D341Med (cell line): ENCODE data around the gene SAV1.
"Not testable (repeated sequence)": the region's sequence is repeated elsewhere in the genome, so short reads cannot be mapped to it uniquely, and the experiment has no call there.

Experiments
- DNase-seq: peaks from one replicate; pipeline ENCODE4 v3.0.0; 2012; ENCODE audit warnings: low spot score

Gene SAV1

DNA sequence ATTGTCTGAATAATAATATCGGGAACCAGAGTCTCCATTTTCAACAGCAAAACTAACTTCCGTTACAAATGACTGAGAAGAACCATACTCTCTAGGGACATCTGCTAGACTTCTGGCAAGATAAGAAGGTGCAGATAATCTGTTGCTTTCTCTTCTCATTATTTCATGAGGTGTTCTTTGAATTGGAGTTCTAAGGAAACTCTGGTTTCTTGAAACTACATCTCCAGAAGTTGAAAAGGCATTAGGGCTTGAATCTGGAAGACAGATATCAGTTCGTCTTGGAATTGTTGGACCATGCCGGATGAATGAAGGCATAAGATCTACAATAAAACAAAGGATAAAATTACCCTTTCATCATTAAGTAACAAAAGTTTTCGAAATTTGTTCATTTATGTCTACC is 2.8 kb downstream of the SAV1 start:
- DNase-seq = not testable (repeated sequence)

DNA sequence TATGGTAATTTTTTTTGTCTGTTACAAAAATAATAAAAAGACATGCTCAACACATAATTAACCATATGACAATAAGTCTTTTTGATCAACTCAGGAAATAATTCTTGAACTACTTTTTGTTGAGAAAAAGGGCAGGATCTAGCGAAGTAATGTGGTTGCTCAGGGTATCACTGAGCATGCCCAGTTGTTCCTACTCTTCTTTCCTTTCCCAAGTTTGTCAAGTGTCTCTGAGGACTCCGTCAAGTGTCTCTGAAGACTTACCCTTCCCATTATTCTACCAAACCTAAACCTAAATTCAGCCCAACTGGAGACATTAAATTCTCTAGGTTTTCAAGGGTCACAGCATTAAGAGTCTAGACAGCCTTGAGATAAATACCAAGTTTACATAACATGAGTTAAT is 3.5 kb downstream of the SAV1 start:
- not testable (repeated sequence) for DNase-seq

DNA sequence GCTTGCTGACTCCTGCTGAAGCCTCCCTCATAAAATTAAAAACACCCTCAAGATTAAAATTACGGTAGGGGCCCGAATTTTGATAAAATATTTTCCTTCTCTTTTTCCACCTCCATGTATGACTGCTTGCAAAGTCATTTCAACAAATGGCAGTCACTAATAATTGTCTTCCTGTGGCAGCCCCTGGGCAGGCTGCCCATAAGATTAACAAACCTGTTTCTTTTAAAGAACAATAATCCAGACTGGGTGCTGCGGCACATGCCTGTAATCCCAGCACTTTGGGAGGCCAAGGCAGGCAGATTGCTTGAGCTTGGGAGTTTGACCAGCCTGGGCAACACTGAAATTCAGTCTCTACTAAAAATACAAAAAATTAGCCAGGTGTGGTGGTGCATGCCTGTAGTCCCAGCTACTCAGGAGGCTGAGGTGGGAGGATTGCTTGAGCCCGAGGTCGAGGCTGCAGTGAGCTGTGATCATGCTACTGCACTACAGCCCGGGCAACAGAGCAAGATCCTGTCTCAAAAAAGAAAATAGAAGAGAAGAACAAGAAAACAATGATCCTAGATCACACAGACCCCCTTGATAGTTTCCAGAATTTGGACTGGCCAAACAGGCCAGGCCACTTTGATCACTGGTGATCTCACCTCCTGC is 8.7 kb downstream of the SAV1 start:
- peak; percentile 50 for DNase-seq

DNA sequence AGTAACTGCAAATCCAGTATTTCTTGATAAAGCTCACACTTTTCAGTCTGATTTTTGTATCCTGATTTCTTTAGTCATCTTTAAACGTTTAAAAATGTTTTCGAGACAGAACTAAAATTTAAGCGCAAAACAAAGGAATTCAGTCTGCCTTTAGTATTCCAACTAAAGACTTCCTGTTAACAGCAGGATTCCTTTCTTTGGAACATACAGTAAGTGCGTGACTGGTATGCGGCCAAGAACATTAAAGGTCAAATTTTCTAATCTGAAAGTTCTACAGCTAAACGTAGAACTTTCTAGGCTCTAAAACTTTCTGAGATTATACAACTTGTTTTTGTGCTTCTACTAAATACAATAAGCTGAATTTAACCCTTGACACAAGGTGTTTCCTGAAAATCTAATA is 9.9 kb downstream of the SAV1 start:
- no peak for DNase-seq

DNA sequence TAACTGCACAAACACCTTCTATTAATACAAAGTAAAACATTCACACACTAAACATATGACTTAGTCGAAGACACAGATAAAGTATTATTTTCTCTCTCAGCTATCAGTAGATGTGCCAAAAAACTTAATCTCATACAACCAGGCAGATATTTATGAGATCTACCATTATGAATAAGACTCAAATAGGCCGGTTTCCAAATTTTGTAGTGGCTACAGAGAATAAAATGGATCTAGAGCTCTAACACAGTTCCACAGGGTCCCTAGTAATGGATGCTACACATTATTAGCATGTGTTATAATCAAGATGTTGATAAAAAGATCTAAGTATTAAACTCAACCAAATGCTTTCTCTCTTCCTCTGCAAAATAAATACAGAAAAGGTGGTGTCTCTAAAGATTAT is 10.4 kb downstream of the SAV1 start:
- DNase-seq = no peak

DNA sequence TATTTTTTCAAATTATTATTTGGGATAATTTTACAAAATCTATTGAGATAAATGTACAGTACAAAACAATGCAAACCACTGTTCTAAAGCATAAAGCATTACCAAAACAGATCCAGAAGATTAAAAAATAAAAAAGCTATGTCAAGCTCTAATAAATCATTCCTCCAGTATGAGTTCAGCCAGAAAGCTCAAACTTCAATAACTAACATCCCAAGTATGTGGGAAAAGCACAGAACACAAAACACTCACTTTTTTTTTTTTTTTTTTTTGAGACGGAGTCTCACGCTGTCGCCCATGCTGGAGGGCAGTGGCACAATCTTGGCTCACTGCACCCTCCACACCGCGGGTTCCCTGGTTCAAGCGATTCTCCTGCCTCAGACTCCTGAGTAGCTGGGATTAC is 11.3 kb downstream of the SAV1 start:
- no peak for DNase-seq

DNA sequence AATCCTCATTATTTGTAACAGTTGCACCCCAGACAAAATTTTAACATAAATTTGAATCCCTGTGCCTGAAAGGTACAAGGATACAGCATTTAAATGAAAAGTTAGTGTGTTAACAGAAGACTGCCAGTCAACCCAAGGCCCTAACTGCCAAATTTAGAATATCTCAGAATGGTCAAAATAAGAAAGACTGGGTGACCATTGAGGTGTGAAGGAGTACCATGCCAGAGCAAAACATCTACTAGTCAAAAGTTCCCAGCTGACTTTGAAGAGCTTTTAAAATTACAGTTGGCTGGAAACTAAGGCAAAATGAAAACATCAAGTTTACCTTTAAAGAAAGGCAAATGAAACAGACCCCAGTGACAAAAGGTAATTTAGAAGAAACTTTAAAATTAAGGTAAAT is 18.4 kb downstream of the SAV1 start:
- DNase-seq = no peak

DNA sequence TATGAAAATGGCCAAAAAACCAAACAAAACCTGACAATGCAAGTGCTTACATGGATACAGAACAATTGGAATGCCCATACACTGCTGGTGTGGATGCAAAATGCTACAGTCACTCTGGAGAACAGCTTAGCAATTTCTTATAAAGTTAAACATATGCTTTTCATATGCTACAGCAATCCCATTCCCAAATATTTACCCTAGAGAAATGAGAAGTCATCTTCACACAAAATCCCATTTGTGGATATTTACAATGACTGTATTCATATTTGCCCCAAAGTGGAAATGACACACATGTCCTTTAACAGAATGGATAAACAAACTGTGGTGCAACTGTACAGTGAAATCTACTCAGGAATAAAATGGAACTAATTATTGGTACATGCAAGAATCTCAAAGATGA is 20.4 kb downstream of the SAV1 start:
- DNase-seq = no peak

DNA sequence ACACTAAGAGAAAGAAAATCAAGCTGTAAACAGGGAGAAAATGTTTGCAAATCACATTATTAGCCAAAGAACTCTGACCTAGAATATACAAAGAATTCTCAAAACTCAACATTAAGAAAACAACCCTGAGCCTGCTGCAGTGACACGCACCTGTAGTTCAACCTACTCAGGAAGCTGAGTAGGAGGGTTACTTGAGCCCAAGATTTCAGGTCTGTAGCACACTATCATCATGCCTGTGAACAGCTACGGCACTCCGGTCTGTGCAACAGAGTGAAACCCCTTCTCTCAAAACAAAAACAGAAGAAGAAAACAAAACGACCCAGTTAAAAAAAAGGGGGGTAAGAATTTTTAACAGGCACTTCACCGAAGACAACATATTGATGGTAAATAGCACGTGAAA is 20.8 kb downstream of the SAV1 start:
- DNase-seq = no peak

DNA sequence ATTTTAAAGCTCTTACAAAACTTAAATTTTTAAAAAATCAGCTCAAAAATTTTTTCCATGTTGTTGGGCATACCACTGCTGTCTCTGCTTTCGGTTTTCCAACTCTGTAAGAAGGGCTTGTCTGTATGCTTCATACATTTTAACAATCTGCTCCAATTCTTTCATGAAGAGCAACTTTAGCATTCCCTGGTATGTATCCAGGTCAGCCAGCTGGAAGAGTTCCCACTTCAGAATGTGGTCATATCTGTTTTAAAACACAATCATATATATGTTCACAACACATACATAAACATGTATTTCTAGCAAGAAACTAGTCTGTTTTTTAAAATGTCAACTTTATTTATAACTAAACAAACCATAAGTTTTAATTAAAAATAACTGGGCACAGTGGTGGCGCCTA is 33.0 kb downstream of the SAV1 start:
- no peak for DNase-seq

DNA sequence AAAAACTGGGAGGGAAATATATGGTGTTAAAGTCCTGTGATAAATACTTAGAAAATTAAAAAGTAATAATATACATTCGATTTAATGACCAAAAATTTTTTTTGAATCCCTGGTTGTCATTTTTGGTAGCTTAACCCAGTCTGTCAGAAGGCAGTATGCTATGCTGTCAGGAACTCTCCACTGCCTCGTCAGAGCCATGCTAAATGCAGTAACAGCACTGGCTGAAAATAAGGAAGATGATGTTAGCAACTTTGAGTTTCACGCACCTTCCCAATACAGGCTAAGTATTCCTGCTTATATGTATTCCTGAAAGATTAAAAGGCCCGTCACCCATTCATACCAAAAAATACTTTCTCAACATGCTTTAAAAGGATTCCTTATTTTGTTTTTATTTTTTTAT is 34.2 kb downstream of the SAV1 start:
- DNase-seq = no peak

DNA sequence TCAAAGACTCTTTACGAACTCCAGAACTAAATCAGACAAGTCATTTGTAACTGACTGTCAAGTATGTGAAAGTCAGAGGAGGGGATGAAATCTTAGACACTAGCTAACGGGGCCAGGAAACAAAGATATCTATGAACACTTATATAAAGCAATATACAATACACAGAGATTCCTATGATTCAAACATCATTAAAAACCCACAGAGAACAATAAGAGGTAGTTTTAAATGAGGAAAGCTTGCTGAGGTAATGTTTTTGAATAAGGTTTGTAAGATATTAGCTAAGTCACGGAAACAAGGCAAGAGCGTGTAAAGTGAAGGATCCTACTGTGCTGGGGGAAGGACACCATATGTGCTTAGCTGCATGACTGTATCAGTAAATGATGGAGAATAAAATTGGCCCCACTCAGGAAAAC is 36.7 kb downstream of the SAV1 start:
- DNase-seq = no peak

DNA sequence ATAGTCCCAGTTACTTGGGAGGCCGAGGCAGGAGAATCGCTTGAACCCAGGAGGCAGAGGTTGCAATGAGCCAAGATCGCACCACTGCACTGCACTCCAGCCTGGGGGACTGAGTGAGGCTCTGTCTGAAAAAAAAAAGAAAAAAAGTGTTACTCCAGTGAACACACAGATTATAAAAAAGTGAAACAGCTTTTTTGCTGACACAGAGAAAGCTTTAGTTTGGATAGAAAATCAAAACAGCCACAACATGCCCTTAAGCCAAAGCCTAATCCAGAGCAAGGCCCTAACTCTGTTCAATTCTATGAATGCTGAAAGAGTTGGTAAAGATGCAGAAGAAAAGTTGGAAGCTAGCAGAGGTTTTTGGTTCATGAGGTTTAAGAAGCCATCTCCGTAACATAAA is 43.2 kb downstream of the SAV1 start:
- DNase-seq = not testable (repeated sequence)

DNA sequence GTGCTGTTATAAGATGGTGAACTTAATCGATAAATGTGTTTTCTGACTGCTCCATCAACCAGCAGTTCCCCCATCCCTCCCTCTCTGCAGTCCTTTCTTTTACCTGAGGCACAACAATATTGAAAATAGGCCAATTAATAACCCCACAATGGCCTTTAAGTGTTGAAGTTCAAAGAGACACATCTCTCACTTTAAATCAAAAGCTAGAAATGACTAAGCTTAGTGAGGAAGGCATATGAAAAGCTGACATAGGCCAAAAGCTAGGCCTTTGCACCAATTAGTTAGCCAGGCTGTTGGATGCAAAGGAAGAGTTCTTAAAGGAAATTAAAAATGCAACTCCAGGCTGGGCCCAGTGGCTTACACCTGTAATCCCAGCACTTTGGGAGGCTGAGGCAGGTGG is 43.7 kb downstream of the SAV1 start:
- DNase-seq = no peak

DNA sequence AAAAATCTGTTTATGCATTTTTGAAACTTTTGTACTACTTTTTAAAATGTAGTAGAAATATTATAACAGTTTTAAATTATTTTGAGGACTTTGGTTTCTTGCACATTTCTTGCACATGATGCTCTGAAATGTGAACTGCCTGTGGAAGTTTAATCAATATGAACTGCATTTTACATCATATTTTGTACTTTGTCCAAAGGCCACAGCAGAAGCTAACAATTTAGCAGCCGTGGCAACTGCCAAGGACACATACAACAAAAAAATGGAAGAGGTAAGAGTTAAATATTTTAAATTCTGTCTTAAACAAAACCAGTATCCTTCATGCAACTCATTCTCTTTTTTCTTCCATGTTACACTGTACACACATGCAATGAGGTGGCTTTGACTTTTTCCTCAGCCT is 45.1 kb downstream of the SAV1 start:
- no peak for DNase-seq

DNA sequence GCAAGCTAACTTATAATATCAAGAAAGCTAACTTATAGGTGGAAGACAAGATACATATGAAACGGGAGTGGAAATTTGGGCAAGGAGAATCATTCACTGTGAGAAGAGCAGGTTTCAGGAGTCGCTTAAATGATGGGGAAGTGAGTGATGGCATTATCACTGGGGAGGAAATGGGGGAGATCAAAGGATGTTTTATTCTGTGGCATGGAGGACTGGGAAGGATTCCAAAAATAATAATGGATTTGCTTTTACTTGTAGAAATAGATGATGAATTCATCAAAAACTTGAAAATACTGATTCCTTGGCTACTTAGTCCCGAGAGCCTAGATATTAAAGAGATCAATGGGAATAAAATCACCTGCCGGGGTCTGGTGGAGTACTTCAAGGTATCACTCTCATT is 47.8 kb downstream of the SAV1 start:
- no peak for DNase-seq

DNA sequence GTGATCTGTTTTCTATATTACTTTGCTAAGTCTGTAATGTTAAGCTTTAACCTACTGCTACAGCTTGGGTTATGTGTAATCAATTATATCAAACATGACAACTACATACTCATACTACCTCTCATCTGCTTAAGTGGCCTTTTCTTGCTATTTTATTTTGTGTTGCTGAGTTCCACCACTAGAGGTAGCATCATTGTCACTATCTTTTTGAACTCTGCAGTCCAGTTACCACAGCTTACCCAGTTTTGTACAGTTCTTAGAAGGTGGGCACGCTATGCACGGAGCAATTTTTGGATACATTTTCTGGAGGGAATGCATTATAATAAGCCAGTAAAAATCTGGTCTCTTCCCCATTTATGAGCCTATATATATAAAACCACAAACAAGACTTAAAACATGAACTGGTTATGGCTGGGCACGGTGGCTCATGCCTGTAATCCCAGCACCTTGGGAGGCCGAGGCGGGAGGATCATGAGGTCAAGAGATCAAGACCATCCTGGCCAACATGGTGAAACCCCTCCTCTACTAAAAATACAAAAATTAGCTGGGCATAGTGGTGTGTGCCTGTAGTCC is 48.5 kb downstream of the SAV1 start:
- DNase-seq = peak; percentile 52

DNA sequence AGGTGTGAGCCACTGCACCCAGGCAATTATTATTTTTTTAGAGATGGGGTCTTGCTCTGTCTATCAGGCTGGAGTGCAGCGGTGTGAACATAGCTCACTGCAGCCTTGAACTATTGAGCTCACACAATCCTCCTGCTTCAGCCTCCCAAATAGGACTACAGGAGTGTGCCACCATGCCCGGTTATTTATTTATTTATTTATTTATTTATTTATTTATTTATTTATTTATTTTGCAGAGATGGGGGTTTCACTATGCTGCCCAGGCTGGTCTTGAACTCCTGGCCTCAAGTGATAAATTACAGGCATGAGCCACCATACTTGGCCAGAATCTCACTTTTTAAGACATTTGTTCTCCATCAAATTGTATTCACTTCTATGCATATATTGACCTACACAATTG is 51.8 kb downstream of the SAV1 start:
- DNase-seq = no peak

DNA sequence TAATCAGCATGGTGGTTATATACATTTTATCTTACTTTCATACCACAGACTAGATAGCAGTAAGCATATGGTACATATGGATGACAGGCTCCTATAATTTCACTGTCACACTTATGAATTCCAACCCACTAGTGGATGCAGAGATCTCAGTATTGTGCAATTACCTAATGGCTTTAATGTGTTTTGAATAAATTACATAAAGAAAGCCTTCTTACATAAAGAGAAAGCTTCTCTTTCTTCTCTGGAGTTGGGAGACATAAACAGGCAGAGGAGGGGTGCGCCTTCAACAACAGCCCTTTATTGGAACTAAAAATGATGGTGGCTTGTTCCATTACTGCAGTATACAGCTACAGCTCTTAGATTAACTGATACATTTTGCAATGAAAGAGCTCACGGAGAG is 52.6 kb downstream of the SAV1 start:
- DNase-seq = no peak

DNA sequence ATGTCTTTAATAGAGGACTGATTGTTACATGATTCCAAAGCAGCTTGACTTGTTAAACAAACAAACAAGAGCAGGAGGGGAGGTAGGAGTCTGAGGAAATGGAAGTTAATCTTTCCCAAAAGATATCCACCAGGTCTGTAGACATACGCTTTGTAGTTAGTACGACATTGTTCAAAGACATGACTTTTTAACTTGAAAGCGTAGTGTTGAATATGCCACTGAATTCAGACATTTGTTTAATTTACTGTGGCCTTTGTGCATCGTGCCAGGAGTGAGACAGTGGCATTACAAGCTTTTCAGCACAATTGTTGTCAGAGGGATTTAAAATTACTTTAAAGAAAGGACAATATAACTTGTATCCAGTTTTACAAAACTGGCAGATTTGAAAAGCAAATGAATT is 53.0 kb downstream of the SAV1 start:
- no peak for DNase-seq

DNA sequence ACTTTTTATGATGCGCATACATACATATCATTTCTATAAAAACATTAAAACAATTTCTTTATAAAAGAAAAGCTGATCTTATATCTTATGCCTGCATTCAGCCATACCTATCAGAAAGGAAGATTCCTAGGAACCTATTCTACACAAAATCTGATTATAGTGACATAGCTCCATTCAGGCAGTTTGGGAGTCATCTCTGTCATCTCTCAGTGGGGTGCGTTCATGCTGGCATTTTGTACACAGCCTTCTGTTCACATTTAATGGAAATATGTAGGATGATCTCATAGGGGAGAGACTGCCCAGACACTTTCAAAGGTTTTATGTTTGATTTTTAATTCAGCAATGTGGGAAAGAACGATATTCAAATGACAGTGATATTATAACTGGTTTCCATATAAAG is 55.3 kb downstream of the SAV1 start:
- DNase-seq = no peak

DNA sequence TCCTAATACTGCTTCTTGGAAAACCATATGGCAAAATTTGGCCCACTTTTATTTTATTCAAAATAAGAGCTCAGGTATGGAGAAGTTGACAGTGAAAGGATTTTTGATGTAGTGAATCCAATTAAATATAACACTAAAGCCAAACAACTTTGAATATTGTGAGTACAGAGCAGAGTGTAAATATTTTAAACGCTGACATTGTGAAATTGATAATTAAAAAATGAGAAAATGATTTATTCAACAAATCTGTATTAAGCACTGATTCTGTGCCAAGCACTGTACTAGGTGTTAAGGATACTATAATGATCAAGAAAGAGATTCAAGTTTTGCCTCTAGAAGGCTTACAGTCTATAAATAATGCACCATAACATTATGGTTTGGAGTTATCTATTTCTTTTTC is 57.6 kb downstream of the SAV1 start:
- DNase-seq = no peak

DNA sequence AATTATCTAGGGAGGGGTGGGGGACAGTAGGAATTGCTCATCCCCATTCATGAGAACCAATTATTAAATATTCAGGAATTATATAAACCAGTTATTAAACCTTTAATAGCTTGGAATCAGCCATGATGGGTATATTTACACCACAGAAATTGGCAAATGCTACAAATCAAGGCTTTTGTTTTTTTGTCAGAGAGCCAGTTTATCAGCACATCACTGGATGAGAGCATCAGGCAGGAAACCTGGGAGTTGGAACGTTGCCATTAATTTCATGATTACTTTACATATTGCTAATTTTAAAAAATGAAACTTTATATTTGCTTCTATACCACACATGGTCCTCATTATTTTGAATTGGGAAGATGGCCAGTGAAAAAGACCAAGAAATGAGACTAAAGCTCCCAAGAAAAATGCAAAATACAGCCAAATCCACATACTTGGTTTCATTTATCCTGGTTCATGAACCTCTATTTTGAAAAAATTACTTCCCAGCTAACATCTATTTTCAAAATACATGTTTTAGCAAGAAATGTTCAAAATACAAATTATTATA is 59.7 kb downstream of the SAV1 start:
- DNase-seq = no peak

DNA sequence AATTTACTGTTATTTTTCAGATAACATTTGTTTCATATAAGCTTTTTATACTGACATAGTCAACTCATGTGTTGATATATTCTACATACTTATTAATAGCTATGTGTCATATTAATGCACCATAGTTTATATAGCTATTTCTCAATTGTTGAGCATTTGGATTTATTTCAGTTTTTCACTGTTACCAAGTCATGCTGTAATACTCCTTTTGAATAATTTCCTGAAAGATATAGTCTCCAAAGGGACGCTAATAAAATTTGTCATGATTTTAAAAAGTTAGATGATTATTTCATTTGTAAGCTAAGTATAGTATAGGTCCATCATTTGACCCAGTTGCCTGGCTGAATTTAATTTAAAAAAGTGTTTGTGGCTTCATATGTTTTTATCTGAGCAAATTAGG is 60.3 kb downstream of the SAV1 start:
- no peak for DNase-seq
